Cerebellar nuclear complex (tissue), 1 donor: ENCODE data around the gene FBXL16.
"Not testable (repeated sequence)": the region's sequence is repeated elsewhere in the genome, so short reads cannot be mapped to it uniquely, and the experiment has no call there.

Experiments
- DNase-seq, 2 experiments: peaks; one replicate each; lab custom pipeline; 2025; lab: John Stamatoyannopoulos, UW

FBXL16 gene

DNA sequence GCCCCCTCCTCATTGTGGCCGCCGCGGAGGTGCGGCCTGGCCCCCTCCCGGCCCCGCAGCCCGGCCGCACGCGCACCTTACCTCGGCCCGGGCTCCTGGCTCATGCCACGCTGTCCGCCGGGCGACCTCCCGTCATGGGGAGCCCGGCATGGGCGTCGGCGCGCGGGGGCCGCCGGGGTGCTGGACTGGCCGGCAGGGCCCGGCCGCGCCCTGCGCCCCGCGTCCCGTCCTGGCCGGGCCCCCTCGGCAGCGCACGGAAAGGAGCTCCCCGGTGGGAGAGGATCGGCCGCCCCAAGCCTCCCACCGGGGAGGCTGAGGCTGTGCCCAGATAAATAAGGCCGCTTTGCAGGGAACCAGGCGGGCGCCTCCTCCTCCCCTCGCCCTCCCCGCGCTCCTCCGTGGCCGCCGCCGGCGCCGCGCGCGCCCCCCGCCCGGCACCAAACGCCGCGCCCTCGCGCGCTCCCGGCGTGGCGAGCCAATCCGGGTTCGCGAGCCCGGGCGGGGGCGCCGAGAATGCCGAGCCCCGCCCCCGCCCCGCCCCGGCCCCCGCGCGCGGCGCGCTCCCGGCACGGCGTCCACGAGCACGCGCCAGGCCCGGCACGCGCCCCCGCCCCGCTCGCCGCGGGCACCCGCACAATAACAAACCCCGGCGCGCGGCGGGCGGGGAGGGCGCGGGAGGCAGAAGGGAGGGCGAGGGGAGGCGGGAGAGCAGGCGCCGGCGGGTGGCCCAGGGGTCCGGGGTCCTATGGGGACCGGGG is at the start of gene FBXL16:
FBXL16 (minus strand) TSS at position 371 of the 758 bp plus-strand sequence. CDS start 8,396 bp downstream, outside the sequence.
- DNase-seq = no peak

DNA sequence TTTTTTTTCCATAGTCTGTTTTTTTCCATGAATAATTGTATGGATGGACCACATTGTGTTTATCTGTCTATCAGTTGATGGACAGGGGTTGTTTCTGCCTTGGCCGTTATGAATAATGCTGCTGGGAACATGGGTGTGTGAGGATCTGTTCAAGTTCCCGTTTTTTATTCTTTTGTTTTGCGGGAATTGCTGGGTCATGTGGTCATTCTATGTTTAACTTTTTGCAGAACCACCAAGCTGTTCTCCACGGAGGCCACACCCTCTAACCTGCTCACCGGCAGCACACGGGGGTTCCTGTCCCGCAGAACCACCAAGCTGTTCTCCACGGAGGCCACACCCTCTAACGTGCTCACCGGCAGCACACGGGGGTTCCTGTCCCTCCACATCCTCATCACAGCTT is 49.1 kb upstream of the FBXL16 start:
- DNase-seq = no peak

GRCh38 chr16:754121-754607 is 48.6 kb upstream of the FBXL16 start:
- not testable (repeated sequence) for DNase-seq

DNA sequence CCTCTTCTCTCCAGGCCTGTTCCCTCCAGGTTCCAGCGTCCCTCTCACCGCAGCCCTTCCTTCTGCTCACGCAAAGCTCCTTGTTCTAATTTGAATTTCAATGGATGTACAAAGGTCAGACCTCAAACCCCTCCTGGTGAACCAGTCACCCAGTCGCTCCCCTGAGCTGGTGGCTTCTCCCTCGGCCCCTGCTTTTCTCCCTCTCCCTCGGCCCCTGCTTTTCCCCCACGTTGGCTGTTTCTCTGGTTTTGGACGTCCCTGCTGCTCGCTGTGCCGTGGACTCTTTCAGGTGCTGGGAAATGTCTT is 46.4 kb upstream of the FBXL16 start:
- DNase-seq = no peak

- no peak for DNase-seq
These were observed 45.8 kb upstream of the FBXL16 start for GRCh38 chr16:751152-752006.

GRCh38 chr16:750485-750884 is 44.9 kb upstream of the FBXL16 start:
- no peak for DNase-seq

- DNase-seq = no peak
These were observed 43.4 kb upstream of the FBXL16 start for GRCh38 chr16:749010-749409.

- no peak for DNase-seq
These were observed 42.6 kb upstream of the FBXL16 start for GRCh38 chr16:747978-748746.

GRCh38 chr16:746637-747036 is 41.0 kb upstream of the FBXL16 start:
- DNase-seq = no peak

- no peak for DNase-seq
These were observed 40.1 kb upstream of the FBXL16 start for GRCh38 chr16:745739-746138.

GRCh38 chr16:743794-744500 is 38.3 kb upstream of the FBXL16 start:
- DNase-seq = no peak

- not testable (repeated sequence) for DNase-seq
These were observed 37.3 kb upstream of the FBXL16 start for GRCh38 chr16:742894-743293.

DNA sequence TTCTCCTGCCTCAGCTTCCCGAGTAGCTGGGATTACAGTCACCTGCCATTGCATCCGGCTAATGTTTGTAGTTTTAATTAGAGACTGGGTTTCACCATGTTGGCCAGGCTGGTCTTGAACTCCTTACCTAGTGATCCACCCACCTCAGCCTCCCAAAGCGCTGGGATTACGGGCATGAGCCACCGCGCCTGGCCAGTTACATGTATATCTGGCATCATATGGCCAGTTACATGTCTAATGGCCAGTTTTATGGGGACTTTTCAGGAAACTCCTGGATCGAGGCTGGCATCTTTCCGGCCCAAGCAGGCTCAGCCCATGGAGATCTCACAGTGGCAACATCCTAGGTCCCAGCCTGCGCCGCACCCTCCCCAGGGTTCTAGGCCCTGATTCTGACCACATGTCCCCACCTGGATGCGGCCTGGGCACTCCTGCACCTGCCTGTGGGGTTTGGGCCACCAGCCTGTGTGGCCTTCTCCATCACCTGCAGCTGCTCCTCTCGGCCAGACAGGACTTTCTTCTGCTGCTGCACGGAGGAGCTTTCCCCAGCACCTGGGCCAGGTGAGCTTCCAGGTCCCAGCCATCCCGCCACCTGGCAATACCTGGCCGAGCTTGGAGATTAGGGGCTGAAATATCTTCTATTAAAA is 36.5 kb upstream of the FBXL16 start:
- no peak for DNase-seq

GRCh38 chr16:740764-741505 is 35.3 kb upstream of the FBXL16 start, which contains the start of gene CIAO3:
Gene CIAO3, minus strand, starts transcription at chr16:740997. Its CDS starts 12 bp downstream, at chr16:740985.
- DNase-seq = peak in 1 of 2 experiments; percentile 23

DNA sequence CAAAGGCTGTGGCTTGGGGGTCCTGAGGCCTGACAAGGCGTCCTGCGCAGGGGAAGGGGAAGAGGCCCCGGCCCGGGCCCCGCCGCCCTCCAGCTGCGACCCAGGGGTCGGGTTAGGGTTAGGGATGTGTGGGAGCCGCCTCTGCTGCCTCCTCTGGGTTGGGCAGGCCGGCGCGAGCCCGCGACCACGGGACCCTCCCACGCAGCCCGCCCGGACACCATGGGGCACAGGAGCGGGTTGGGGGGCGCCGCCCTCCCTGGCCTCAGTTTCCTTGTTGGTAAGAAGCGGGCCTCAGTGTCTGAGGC is 34.8 kb upstream of the FBXL16 start:
- DNase-seq = no peak

DNA sequence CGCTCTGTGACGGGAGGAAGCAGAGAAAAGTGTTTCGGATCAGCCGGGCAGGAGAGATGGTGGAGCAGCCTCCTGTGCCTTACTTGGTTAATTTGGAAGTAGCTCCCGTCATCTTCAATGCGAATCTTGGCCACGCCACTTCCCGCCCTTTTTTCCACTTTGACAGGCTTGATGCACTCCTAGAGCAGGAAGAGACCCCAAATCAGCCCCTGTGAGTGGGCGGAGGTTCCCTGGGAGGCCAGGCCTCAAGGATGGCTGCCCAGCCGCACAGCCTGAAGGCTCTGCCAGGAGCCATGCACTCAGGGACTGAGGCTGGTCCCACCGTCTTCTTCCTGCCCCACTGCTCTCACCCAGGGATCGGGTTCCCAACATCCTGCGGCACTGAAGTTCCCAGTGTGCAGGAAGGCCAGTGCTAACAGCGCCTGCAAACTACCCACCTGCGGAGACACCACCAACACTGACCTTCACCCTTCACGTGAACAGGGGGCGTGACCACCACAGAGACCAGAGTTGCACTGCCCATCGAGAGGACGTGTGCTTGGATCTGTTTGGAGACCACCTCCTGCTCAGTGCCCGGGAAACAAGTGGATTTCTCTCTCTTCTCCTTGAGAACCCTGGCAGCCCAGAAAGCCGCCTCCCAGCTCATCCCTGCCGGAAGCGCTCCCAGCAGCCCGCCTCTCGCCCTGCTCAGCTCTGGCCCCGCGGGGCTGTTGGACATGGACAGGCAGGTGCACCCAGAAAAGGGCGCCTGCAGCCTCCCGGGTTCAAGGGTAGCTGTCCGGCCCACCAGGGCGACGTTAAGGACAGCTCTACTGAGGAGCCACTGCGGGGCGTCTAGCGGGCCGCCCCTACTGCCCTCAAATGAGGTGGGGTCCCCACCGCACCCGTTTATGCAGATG is 34.2 kb upstream of the FBXL16 start:
- DNase-seq = no peak

DNA sequence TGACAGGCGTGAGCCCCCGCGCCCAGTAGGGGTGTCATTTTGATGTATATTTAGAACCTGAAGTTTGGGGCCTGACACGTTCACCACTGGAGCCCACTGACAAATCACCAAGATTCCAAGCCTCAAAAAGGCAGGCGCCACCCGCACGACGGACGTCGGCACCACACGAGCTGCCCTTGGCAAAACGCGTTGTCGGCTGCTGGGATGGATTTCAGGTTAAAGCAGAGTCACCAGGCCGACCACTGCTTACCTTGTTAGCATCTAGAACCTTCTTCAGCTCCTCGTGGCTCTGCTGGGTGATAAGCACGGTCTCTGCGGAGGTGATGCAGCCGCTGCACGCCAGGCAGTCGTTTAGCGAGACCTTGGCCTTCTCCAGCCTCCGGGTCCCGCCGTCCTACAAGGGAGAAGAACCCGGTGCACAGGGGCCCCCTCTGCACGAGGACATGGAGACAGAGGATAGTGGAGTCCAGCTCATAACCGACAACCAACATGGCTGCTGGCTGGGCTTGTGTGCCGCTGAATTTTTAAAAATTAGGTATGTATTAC is 31.4 kb upstream of the FBXL16 start:
- no peak for DNase-seq

- DNase-seq = no peak
These were observed 30.4 kb upstream of the FBXL16 start for GRCh38 chr16:735982-736453.
